ENCODE data around the gene DNAAF8.

Gene DNAAF8

GRCh38 chr16:4750896-4751295, 16.6 kb downstream of the DNAAF8 start:
- DNase-seq (ENCODE audit: low read depth, low spot score): no peak

GRCh38 chr16:4752351-4753100, 18.2 kb downstream of the DNAAF8 start:
- DNase-seq (ENCODE audit: low read depth, low spot score): no peak

- no peak for DNase-seq (ENCODE audit: low read depth, low spot score)
These were observed 18.9 kb downstream of the DNAAF8 start for GRCh38 chr16:4753227-4753626.

DNA sequence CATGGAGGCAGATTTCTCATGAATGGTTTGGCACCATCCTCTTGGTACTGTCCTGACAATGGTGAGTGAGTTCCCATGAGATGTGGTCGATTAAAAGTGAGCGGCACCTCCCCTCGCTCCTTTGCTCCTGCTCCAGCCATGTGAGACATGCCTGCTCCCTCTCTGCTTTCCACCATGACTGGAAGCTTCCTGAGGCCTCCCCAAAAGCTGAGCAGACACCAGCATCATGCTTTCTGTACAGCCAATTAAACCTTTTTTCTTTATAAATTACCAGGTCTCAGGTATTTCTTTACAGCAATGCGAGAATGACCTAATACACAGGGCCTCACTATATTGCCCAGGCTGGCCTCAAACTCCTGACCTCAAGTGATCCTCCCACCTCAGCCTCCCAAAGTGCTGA, 20.5 kb downstream of the DNAAF8 start:
- DNase-seq (ENCODE audit: low read depth, low spot score): no peak

DNA sequence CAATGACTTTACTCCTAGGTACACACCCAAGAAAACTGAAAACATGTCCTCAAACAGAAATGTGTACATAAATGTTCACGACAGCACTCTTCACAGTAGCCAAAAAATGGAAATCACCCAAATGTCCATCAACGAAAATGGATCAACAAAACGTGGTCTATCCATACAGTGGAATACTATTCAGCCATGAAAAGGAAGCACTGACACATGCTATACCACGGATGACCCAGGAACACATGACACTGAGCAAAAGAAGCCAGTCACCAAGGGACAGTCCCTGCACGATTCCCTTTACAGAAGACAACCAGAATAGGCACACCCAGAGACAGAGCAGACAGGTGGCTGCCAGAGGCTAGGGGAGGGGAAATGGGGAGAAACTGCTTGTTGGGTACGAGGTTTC, 21.4 kb downstream of the DNAAF8 start:
- DNase-seq (ENCODE audit: low read depth, low spot score): no peak

DNA sequence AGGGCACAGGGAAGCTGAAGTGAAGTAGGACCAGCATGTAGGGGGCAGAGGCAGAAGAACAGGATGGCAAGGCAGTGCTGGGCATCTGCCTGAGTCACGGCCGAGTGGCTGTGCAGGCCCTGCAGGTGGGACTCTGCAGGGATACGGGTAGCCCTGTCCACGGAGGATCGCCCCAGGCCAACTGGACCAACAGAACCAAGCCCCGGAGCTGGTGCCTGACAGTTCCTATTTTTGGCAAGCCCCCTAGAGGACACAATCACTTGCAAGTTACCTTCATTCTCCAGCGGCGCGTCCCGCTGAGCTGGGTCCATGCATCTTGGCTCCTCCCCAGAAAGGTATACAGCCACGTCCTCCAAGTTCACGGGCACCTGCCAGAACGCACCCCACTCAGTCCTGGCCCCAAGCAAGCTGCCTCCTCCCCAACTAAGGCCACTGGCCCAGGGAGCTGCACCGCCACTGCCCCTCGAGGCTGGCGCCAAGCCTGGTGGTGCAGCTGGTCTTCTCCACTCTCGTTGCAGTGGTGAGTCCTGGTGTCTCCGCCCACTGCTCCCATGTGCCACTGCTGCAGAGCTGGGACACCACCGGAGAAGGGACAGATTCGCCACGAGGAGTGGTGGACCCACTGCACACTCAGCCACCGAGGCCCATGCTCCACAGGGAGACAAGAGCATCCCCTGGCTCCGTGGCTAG, 26.0 kb downstream of the DNAAF8 start:
- DNase-seq (ENCODE audit: low read depth, low spot score): no peak

GRCh38 chr16:4762205-4762604, 27.9 kb downstream of the DNAAF8 start:
- no peak for DNase-seq (ENCODE audit: low read depth, low spot score)

GRCh38 chr16:4763791-4764190, 29.5 kb downstream of the DNAAF8 start:
- DNase-seq (ENCODE audit: low read depth, low spot score): no peak

DNA sequence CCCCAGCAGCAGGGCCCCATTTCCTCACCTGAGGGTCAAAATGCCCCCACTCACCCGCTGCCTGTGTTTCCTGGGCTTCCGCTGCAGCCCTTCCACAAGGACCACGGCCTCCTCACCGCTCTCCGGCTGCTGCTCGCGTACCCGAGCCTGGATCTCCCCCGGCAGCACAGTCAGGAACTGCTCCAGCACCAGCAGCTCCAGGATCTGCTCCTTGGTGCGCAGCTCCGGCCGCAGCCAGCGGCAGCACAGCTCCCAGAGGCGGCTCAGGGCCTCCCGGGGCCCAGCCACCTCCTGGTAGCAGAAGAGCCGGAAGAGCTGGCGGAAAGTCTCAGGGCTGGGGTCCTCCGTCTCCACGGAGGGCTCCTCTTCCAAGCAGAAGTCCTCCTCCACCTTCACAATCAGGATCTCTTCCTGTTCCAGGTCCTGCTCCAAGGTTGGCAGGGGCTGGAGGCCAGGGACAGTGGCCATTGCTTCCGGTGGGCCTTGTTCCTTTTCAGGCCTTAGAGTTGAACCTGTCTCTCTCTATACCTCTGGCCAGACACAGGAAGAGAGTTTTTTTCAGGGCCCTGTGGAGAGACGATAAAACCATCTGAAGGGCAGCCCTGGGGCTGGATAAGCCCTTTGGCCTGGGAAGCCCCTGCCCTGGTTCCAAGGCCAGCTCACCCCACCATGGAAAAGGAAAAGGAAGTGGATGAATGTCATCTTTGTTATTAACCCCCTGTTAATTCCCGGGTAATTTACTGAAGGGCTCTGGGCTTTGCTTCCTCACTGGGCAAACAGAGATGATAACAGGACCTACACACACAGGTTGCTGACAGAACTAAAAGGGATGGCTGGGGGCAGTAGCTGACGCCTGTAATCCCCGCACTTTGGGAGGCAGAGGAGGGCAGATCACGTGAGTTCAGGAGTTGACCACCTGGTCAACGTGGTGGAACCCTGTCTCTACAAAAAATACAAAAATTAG, 31.5 kb downstream of the DNAAF8 start:
- no peak for DNase-seq (ENCODE audit: low read depth, low spot score)

- peak; percentile 88 for DNase-seq (ENCODE audit: low read depth, low spot score)
These were observed 32.7 kb downstream of the DNAAF8 start, which contains the start of gene ZNF500 for GRCh38 chr16:4766875-4767628. ZNF500 (minus strand) TSS chr16:4767162; CDS start chr16:4765978, 1,184 bp downstream.

DNA sequence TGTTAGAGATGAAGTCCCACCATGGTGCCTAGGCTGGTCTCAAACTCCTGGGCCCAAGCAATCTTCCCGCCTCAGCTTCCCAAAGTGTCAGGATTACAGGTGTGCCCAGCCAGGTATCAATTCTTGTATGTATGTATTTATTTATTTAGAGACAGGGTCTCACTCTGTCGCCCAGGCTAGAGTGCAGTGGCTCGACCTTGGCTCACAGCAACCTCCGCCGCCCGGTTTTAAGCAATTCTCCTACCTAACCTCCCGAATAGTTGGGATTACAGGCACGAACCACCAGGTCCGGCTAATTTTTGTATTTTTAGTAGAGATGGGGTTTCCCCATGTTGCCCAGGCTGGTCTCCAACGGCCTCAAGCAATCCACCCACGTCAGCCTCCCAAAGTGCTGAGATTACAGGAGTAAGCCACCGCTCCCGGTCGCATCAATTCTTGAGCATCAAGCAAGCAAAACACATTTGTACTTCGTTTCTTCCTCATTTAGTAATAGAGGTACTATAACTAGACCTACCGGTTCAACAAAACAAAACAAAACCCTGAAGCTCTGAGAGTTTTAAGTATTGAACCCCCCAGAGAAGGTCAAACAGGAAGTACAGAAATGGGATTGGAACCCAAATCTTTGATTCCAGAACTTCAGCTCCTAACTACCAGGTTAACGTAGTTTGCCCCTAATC, 33.7 kb downstream of the DNAAF8 start:
- DNase-seq (ENCODE audit: low read depth, low spot score): no peak

DNA sequence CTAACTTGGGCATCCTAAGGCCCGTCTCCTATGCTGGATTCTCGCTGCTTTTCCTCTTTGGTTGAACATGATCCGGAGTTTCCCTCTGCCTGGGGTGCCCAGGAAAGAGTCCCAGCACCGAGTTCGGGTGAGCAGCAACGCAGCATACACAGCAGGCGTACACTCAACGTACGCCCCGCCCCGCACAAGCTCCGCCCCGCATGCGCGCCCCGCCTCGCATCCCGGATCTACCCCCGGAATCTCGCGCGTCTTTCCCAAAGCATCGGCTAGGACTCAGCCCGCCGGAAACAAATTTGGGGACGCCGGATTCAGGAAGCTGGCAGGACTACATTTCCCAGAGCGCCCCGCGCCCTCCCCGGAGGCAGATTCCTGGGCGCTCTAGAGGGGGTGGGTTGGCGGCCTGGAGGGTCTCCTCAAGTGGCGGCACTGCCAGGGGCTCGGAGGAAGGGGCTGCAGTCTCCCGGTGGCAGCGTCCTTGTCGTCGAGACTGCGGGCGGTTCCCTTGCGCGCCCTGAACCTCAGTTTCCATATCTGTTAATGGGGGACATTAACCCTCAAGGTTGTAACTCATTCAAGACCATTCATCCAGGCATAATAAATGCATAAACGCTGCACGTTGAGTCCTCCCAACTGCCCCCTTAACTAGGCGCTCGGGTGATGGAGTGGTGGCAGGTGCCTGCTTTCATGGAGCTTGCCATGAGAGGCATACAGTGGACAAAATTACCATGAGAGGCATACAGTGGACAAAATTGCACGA, 34.4 kb downstream of the DNAAF8 start:
- peak; percentile 84 for DNase-seq (ENCODE audit: low read depth, low spot score)

GRCh38 chr16:4769306-4769638, 34.9 kb downstream of the DNAAF8 start:
- no peak for DNase-seq (ENCODE audit: low read depth, low spot score)

- DNase-seq (ENCODE audit: low read depth, low spot score): no peak
These were observed 37.3 kb downstream of the DNAAF8 start for GRCh38 chr16:4771646-4772045.

- DNase-seq (ENCODE audit: low read depth, low spot score): no peak
These were observed 38.0 kb downstream of the DNAAF8 start for GRCh38 chr16:4772351-4772750.

- no peak for DNase-seq (ENCODE audit: low read depth, low spot score)
These were observed 40.7 kb downstream of the DNAAF8 start for GRCh38 chr16:4775005-4775404.

DNA sequence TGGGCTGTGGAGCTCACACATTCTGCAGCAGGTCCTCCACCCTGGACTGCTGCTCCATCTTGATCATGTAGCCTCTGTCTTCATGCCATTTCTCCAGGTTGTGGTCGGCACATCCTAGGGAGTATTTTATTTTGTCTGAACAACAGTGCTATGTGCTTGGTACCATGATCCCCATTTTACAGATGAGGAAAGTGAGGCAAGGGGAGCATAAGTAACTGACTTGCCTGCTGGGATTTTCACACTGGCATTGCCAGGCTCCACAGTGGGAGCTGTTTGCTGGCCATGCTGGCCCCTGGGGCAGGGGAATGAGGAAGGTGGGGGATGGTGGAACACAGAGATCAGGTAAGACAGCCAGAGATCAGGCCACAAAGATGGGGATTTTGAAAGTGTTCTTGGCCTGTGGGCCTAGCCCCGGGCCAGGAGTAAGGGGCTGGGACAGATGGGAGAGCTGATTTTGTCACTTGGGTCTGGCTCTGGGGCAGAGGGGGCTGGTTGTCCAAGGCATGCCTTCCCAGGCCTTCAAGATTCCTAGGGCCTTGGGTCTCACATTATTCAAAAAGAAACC, 41.9 kb downstream of the DNAAF8 start:
- no peak for DNase-seq (ENCODE audit: low read depth, low spot score)

DNA sequence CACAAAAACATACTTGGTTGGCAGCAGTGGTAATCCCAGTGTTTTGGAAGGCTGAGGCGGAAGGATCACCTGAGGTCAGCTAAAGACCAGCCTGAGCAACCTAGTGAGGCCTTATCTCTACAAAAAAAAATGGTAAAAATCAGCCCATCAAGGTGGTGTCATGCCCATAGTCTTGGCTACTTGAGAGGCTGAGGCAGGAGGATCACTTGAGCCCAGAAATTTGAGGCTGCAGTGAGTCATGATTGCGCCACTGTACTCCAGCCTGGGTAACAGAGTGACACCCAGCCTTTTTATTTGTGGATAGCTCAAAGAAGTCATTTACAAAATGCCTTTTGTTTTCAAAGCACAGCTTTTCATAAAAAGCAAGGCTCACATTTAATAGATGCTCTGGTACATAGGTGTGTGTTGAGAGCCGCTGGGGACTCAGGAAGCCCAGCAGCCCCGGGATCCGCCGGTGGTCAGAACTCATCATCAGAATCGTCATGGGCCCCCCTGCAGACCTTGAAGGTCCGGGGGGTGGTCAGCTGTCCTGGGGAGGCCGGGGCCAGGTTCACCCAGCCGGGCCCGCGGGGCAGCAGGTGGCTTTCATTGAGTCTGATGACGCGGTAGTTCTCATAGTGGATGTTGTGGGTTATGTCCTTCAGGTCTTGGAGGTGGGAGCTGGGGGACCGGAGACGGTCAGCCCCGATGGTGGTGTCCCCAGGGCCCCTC, 43.2 kb downstream of the DNAAF8 start:
- no peak for DNase-seq (ENCODE audit: low read depth, low spot score)

GRCh38 chr16:4778050-4778392, 43.7 kb downstream of the DNAAF8 start:
- no peak for DNase-seq (ENCODE audit: low read depth, low spot score)
